Mucosa of gallbladder (tissue), 1 donor: ENCODE measurements around the gene CAND2. TPM values are rescaled to one million over a fixed set of nuclear protein-coding genes. Genes with fewer than 3 reads are reported as not detected.
"Not testable (repeated sequence)": the region's sequence is repeated elsewhere in the genome, so short reads cannot be mapped to it uniquely, and the experiment has no call there.

Experiments used
- DNase-seq: peaks from one replicate; pipeline ENCODE4 v3.0.0-alpha.2; 2020; ENCODE audit warnings: low spot score
- total RNA-seq: library from RNA; stranded (reverse); gene quantifications from one replicate; pipeline ENCODE4 v1.2.1, GENCODE V29; 2021
- donor health status: DM: no; HTN: no; CAD: no.

The CAND2 gene
- total RNA-seq, 1 donor from 2014 or later, result 12.1 TPM

GRCh38 chr3:12771236-12771635, 25.2 kb upstream of the CAND2 start:
- DNase-seq, result no peak

GRCh38 chr3:12772462-12772861, 24.0 kb upstream of the CAND2 start:
- DNase-seq, result no peak

GRCh38 chr3:12773030-12773709, 23.3 kb upstream of the CAND2 start:
- no peak for DNase-seq

- DNase-seq, result no peak
These were observed 22.8 kb upstream of the CAND2 start for GRCh38 chr3:12773710-12774086.

GRCh38 chr3:12774619-12775018, 21.9 kb upstream of the CAND2 start:
- no peak for DNase-seq

GRCh38 chr3:12775226-12775625, 21.3 kb upstream of the CAND2 start:
- no peak for DNase-seq

- not testable (repeated sequence) for DNase-seq
These were observed 20.5 kb upstream of the CAND2 start for GRCh38 chr3:12775970-12776369.

GRCh38 chr3:12777171-12777570, 19.3 kb upstream of the CAND2 start:
- no peak for DNase-seq

GRCh38 chr3:12780751-12781150, 15.7 kb upstream of the CAND2 start:
- DNase-seq, result no peak

- no peak for DNase-seq
These were observed 14.2 kb upstream of the CAND2 start for GRCh38 chr3:12782172-12782815.

GRCh38 chr3:12785096-12785495, 11.4 kb upstream of the CAND2 start:
- no peak for DNase-seq

- DNase-seq, result peak; percentile 55
These were observed 9.1 kb upstream of the CAND2 start for GRCh38 chr3:12787346-12787745.

- DNase-seq, result not testable (repeated sequence)
These were observed 8.4 kb upstream of the CAND2 start for GRCh38 chr3:12787967-12788690.

- DNase-seq, result no peak
These were observed 5.0 kb upstream of the CAND2 start for GRCh38 chr3:12791430-12791829.

GRCh38 chr3:12793701-12794100, 2.8 kb upstream of the CAND2 start:
- DNase-seq, result no peak

GRCh38 chr3:12797124-12797891, 828 bp downstream of the CAND2 start:
- DNase-seq, result no peak

GRCh38 chr3:12797892-12798558, 1.5 kb downstream of the CAND2 start:
- DNase-seq, result no peak

- no peak for DNase-seq
These were observed 2.2 kb downstream of the CAND2 start for GRCh38 chr3:12798559-12799179.

GRCh38 chr3:12799525-12800440, 3.3 kb downstream of the CAND2 start:
- DNase-seq, result no peak

GRCh38 chr3:12803371-12803770, 6.9 kb downstream of the CAND2 start:
- DNase-seq, result no peak
